GM19395 (cell line): ENCODE results near the gene MAN1C1.
"Not testable (repeated sequence)": the region's sequence is repeated elsewhere in the genome, so short reads cannot be mapped to it uniquely, and the experiment has no call there.

Source experiments
- ATAC-seq: cut with Tn5 transposase; IDR thresholded peaks from one replicate; pipeline ENCODE4 v1.9.1; 2021; ENCODE audit warnings: mild to moderate bottlenecking, moderate library complexity; ENCODE audit not compliant: unreplicated experiment

Gene MAN1C1

DNA sequence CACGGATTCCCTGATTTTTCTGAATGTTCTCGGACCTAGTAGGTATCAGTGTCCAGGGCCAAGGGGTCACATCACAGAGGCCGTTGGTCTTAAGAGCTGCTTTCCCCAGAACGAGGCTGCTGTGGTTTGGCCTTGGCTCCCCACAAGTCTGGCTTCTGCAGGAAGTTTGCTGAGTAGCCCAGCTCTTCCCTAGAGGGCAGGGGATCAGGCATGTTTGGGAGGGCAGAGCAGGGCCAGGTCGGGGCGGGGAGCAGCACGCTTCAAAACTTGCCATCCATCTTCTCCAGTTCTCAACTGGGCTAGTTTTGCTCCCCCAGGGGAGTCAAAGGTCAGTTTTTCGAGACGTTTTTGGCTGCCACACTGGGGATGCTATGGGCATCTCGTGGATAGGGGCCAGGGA lies 37.0 kb downstream of the MAN1C1 start:
- no peak for ATAC-seq

DNA sequence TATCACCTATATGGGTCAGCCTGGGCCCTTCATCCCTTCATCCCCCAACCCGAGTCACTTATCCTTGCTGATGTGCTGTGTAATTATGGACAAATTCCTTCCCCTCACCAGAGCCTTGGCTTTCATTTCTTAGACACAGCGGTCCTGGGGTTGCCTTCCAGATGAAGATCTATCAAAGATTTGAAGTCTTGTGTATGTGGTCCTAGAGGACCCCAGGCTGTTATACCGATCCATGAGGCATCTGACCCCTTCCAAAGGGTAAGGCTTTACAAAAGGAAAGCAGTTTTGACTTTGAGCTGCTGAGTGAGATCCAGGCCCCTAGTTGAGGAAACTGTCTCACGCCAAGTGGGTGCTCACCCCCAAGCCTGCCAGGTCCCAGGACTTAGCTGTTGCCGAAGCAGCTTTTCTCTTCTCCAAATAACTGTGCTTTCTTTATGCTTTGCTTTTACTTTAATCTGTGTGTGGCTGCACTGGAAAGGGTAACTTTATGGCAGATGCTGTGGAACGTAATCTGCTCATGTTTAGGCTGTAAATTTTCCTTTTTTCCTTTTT lies 37.6 kb downstream of the MAN1C1 start:
- ATAC-seq = no peak

DNA sequence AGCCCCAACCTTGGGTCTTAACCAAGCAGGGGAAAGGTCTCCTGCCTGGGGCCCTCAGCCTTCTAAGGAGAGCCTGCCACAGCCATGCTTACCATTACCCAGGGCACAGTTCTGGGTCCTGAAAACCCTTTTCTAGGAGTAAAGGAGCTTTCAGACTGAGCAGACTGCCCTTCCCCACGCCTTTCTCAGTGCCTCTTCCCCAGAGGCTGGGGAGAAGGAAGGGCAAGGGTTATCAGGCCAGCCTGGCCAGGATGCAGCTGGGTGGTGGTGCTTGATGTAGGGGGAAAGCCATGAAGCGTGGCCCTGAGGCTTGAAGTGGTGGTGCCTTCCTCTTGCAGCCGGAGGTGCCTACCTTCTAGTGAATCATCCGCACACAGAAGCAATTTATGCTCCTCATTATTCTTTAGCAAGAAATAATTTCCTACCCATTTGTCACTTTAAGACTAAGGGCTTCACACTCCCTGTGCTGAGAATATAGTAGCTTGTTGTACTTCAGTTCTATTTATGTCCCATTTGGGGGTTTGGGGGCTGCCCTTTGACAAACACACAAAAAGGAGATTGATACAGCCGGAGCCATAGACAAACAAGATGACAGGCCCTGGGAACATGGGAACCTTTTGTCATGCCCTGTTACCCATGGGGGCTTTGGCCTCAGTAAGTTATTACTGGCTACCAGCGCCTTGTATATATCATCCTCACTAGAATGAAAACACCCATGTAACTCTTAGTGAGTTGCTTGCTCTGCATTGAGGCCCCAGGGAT lies 40.7 kb downstream of the MAN1C1 start:
- no peak for ATAC-seq

DNA sequence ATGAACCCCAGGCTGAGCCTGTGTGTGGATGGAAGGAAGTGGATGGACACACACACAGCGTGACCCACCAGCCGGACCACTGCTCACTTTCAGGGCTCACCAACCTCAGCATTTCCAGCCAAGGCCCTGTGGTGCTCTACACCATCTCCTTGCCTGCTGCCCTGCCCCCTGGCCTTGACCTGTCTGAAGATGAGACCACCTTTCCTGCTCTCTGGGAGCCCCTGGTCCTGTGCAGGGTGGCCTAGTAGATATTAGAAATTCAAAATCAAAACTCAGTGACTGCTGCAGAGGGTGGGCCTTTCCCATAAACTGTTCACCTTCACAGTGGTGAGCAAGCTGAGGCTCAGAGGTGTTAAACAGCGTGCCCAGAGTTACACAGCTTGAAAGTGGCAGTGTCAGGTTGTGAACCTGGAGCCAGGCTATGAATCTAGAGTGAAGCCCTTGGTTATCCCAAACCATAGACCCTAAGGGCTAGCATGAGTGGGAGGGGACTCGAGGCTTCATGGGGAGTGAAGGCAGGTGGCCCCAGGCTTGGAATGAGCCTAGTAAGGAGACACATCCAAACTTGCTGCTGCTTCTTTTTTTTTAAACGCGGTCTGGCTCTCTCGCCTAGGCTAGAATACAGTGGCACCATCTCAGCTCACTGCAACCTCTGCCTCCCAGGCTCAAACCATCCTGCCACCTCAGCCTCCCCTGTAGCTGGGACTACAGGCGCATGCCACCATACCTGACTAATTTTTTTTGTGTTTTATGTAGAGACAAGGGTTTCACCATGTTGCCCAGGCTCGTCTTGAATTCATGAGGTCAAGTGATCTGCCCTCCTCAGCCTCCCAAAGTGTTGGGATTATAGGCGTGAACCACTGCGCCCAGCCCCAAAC lies 41.5 kb downstream of the MAN1C1 start:
- no peak for ATAC-seq

DNA sequence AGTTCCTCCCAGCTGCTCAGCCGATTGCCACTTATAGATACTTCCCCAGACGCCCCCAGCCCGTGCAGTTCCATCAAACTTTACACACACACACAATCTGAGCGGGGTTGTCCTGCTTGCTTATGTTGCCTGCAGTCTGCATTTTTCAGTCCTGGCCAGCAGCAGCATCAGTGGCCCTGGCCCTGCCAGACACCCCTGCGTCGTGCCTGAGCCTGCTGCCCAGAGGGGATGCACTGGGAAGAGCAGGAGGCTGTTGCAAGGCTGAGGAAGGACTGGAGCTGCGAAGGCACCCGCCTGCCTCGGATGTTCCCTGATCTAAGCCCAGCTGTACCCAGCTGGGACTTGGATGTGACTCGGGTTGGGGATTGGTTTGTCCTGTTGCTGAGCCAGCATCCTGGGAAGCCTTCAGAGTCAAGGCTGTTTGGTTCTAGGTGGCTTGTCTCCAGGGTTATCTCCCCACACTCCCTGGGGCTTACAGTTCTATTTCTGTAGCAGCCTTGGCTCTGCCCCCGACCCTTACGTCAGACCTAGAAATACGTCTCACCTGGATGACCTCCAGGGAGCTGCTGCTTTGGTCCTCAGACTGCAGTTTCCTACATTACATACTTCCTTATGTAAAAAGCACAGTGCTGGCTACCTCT lies 42.3 kb downstream of the MAN1C1 start:
- no peak for ATAC-seq

DNA sequence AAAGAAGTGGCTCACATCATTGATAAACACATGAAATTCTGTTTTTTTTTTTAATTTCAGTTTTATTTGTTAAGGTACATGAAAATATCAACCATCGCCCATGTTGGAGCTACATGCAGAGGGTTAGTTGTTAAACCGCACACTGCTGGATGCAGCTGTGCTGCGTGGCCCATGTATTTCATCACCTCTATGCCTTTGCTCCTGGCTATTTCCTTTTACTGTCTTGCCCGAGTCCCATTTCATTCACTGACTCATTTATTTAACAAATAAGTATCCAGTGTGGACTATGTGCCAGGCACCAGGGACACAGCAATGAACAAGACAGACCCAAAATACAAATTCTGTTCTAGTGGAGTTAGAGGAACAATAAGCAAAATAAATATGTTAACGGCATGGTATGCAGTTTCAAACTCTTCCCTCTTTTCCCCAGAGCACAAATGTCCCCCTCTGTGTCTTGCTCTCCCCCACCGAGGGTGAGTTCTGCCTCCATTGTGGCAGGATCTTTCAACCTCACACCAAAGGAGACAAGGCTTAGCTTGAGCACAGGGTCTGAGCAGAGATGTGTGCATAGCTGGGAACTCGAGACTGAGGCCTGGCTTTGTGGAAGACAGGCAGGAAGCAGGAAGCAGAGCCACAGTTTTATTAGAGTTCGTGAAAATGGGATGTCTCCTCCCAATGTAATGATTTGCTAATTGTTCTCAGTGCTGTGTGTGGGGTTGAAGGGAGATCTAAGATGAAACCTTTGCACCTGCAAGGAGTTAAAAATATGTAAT lies 44.6 kb downstream of the MAN1C1 start:
- no peak for ATAC-seq

DNA sequence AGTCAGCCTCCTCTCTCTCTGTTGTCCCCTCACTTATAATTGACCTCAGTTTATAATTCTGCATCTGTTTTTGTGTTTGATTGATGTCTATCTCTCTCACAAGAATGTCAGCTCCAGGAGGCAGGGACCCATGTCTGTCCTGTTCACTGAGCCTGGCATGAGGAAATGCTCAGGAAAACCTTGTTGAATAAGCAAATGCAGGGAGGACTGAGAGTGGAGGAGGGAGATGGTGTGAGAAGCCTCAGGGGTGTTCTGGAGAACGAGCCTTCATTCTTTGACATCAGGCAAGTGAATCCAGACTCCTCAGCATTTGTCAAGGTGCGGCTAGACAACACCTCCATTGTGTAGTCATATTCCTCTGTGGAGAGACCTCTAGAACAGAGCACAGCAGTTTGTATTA lies 45.5 kb downstream of the MAN1C1 start:
- ATAC-seq = no peak

DNA sequence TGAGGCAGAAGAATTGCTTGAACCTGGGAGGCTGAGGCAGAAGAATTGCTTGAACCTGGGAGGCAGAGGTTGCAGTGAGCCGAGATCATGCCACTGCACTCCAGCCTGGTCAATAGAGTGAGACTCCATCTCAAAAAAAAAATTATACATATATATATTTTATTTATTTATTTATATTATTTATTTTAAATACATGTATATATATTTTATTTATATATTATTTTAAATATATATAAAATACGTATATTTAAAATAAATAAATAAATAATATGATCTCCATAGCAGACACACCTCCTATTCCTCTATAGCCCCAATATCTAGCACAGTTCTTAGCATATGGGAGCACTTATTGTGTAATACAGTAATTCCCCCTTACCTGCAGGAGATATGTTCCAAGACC lies 46.4 kb downstream of the MAN1C1 start:
- ATAC-seq = not testable (repeated sequence)

GRCh38 chr1:25664357-25665199 lies 48.0 kb downstream of the MAN1C1 start:
- no peak for ATAC-seq

DNA sequence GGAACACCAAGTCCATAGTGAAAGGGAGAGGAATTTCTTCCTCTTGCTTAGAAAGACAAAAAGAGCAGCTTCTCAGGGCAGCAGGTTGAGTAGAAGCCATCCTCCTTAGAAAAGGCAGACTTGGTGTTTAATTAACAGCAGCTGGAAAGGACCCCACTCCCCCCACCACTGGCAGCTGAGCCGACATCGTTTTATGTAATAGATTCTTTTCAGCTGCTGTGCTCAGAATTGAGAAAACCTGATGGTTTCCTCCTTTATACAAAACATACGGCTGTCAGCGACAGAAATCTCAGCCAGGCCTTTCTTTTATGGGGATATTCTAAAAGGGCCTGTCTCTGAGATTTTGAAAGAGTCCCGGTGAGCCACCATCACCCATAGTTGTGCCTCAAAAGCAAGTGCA lies 49.9 kb downstream of the MAN1C1 start:
- no peak for ATAC-seq

- no peak for ATAC-seq
Observed at GRCh38 chr1:25668931-25669573, 52.5 kb downstream of the MAN1C1 start.

DNA sequence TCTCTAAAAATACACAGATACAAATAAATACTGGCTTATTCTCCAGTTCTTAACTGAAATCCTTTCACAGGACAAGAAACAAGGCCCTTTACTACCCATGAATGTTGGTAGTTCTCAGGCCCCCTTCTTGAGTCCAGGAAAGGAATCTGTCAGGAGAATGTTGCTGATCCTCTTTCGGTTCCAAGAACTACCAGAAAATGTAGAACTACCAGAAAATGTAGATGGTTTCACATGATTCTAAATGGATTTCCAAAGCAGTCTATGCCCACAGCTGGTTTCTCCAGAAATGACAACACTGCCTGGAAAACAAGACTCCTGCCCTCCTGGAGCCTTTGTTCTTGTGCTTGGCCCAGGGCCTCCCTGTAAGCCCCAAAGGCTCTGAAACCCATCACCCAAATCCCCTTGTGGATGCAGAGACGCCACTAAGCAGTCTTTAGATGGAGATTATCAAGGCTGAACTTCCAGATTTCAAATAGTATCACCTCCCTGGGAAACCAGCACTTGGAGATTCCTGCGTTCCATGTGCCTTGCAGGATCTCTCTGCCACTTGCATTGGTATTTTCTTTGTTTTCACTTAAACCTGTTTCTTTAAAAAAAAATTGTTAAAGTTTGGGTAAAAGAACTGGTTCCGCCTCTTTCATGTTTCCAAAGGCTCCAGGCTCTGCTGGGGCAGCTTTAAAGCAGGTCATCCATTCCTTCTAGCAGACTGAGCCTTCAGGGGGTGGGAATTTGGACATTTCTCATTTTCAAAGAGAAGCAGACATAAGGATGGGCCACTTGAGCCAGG lies 53.4 kb downstream of the MAN1C1 start:
- no peak for ATAC-seq

DNA sequence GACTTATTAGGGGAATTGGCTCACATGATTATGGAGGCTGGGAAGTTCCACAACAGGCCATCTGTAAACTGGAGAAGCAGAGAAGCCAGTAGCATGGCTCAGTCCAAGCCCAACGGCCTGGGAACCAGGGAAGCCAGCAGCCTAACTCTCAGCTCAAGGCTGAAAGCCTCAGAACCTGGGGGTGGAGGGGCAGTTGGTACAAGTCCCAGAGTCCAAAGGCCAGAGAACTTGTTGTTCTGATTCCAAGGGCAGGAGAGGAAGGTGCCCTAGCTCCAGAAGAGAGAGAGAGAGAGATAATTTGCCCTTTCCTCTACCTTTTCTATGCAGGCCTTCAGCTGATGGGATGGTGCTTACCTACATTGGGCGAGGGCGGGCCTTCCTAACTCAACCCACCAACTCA lies 55.3 kb downstream of the MAN1C1 start:
- ATAC-seq = no peak

DNA sequence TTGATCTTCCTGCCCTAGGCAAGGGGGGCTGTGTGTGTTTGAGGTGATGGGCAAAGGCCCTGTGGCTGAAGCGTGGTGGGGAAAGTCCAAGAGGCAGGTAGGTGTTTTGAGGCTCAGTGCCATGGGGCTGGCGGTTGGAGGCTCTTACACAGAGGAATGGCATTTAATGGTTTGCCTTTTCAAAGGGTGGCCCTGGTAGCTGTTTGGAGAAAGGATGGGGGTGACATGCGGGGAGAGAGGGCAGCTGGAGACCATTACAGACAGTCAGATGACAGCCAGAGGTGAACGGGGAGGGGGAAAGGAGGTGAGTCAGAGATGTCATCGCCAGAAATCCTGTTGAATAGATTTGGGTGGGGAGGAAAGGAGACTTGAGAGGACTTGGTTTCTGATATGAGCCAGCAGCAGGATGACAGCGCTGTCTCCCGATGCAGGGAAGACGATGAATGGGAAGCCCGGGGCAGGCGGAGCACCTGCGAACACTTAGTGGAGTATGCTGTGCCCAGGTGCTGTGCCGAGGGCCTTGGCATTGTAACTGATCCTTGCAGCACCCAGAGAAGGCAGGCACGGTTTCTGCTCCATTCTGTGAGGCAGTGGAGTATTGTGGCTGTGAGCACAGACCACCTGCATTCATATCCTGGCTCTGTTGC lies 56.3 kb downstream of the MAN1C1 start:
- ATAC-seq = no peak

- no peak for ATAC-seq
Observed at GRCh38 chr1:25673456-25673855, 56.9 kb downstream of the MAN1C1 start.

GRCh38 chr1:25673962-25674806 lies 57.6 kb downstream of the MAN1C1 start:
- no peak for ATAC-seq

GRCh38 chr1:25674807-25675084 lies 58.2 kb downstream of the MAN1C1 start:
- no peak for ATAC-seq
